HG02981 (cell line): Measurements from ENCODE around the gene THADA.
A peak's percentile ranks its signal among the peaks of the same experiment; 100 is the strongest.
"Not testable (repeated sequence)": the region's sequence is repeated elsewhere in the genome, so short reads cannot be mapped to it uniquely, and the experiment has no call there.

Source experiments
- ATAC-seq: cut with Tn5 transposase; IDR thresholded peaks from one replicate; pipeline ENCODE4 v1.9.1; 2021; ENCODE audit warnings: mild to moderate bottlenecking, moderate library complexity; ENCODE audit not compliant: unreplicated experiment

THADA gene

GRCh38 chr2:43396344-43396743 lies 199.5 kb downstream of the THADA start:
- not testable (repeated sequence) for ATAC-seq

DNA sequence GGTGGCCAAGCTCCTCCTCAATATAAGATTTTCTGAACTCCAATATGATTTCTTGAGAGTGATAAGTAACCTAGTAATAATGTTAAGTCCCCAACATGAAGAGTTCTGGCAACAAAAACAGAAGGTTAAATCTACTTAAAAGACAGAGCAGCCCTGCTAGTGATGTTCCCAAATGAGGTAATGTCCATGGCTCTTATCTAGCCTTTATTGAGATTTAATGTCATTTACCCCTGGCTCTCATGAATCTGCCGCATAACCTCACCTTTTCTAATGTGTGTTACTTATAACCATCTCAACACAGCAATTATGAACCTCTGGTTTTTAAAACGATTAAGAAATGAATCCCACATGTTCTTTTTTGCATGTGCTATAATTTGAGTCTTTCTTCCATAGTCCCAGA lies 201.9 kb downstream of the THADA start:
- no peak for ATAC-seq

GRCh38 chr2:43391878-43392215 lies 204.0 kb downstream of the THADA start:
- no peak for ATAC-seq

- no peak for ATAC-seq
These were observed 204.5 kb downstream of the THADA start for GRCh38 chr2:43391201-43391877.

DNA sequence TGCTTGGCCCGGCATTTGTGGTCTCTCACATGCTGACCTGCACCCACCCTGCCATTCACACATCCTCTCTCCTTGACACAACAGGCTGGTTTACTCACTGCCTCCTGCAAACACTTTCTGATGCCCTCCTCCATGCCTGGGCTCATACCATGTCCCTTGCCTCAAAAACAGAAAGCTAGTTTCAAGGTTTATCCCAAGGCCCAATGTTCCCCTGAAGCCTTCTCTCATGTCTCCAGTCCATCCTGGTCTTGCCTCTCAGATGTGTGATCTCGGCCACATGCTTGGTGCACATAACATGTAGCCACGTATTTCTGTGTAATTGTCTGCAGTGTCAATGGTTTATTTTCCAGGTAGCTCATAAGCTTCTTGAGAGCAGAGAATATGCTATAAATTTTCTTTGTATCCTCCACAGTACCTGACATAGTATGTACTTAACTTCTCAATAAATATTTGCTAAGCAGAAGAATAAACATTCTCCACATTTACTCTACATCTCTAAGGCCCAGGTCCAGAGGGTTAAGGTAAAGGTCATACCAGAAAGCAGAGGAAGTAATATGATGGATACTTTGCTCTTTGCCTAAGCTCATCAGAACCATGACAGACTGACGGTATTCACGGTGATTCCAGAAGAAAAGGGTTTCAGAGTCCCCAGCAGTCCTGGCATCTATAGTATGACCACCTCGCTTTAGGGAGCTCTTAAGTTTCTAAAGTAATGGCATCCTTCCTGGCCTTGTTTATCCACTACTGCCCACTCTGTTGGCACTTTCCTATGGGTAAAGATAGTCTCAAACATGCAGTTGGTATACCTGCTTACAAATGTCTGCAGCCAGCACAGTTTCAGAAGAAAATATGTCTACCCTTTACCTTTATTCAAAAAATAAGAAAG lies 206.0 kb downstream of the THADA start:
- no peak for ATAC-seq

DNA sequence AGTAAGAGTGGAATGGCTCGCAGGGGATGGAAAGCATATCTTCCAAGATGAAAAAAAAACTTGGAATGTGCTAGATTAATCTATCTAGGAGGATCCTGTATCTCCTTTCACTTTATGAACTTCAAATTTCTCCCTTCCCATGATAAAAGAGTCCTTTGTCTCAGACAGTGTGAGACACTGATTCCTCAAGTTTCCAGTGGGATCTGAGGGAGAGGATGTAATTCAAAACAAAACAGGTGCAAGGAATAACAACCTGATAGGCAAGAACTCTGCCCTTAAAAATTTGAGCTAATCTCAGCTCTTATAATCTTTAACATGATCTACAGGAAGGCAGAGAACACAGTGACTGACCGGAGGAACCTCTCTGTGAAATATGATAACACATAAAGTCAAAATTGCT lies 207.5 kb downstream of the THADA start:
- ATAC-seq: no peak

GRCh38 chr2:43387092-43388062 lies 208.5 kb downstream of the THADA start:
- peak; percentile 74 for ATAC-seq

- ATAC-seq: not testable (repeated sequence)
These were observed 209.2 kb downstream of the THADA start for GRCh38 chr2:43386679-43387078.

DNA sequence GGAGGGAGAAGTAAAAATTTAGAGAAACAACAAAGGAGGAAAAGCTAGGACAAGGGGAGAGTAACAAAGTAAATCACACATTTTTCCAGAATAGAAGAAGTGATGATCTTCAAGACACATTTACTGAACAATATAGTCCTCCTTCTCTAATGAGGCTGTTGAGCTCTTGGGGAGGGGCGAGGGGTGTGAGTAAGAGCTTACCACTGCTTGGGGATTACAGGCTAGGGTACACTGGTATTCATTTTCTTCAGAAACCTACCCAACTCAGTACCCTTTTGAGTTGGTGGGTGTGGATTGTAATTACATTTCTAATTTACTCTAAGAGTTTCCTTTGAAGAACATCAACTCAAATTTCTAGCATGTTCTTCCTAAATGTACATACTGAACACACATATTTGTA lies 211.7 kb downstream of the THADA start:
- ATAC-seq: no peak

DNA sequence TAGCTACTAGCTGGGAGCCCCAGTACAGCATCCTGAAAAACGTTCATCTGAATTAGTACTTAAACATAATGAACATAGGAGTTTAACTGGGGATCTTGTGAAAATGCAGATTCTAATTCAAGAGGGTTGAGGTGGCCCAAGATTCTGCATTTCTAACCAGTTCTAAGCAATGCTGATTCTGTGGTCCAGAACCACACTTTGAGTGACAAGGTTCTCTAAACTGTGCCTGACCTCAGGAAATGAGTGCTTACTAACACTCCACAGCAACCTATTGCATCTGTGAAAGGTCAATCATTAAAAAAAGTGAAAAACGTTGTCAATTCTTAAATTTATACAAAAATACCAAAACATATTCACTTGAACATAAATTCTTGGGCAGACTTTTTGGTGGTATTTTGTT lies 212.3 kb downstream of the THADA start:
- no peak for ATAC-seq

GRCh38 chr2:43379494-43379893 lies 216.3 kb downstream of the THADA start:
- no peak for ATAC-seq

- ATAC-seq: no peak
These were observed 218.5 kb downstream of the THADA start for GRCh38 chr2:43377327-43377726.

DNA sequence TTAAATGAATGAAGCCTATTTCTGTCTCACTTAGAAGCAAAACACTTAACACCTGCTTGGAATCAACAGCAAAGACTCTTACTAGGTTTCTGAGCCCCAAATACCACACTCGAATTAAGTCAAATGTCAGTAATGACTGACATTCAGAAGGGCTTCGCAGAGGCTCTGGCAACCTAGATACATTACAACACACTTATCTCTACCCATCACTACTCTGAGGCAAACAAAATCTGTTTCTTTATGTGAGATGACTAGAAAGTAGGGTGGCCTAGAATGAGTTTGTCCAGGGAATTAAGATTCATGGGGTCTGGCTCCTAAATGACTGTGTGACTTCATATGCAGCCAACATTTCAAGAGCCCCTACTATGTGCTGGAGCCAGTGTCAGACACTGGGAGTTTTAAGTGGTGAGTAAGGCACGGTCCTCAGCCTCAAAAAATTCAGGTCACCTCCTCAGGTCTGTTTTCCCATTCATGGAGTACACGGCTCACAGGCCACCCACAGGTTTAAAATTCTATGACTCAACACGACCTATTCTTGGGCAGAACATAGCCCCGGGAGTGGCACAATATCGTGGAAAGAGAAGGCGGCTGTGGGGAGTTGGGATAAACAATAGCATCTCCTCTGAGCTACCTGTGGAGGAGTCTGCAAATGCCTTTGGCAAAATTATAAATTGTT lies 219.2 kb downstream of the THADA start:
- ATAC-seq: no peak

- ATAC-seq: no peak
These were observed 219.9 kb downstream of the THADA start for GRCh38 chr2:43375746-43376522.

DNA sequence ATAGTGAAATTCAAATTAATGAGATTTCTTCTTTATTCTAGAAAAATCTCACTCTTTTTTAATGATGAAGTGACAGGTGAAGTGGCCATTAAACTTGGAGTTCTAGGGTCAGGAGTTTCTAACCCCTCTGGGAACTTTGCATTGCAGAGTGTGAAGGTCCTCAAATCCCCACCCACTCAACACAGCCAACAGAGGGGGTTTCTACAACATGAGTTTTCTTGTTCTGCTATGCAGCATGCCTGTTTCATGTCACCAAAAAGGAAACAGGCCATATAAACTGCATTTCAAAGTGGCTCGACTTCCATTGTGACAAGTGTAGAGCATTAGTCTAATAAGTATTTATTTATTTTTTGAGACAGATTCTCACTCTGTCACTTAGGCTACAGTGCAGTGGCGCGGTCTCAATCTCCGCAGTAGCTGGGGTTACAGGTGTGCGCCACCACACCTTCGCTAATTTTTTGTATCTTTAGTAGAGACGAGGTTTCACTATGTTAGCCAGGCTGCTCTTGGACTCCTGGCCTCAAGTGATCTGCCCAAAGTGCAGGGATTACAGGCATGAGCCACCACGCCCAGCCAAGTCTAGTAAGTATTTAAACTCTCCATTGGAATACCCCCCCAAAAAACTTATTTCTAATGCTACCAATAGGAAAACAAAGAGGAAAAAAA lies 223.3 kb downstream of the THADA start:
- no peak for ATAC-seq

DNA sequence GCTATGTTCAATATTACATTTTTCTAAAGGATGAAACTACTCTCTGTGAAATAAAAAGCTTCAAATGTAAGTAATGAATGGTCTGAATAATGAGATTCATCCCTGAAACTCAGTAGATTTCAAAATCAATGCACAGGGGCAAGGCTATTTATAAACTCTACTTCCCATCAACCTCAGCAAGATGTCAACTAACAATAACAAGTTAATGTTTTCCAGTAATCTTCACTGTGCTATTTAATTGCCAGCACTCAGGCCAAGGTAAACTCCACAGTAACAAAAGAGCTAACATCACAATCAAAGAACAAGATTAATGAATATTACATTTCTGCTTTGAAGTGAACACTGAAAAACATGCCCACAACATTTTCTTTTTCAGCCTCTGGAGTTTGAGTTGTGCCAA lies 225.1 kb downstream of the THADA start:
- no peak for ATAC-seq

GRCh38 chr2:43370146-43370545 lies 225.7 kb downstream of the THADA start:
- no peak for ATAC-seq

DNA sequence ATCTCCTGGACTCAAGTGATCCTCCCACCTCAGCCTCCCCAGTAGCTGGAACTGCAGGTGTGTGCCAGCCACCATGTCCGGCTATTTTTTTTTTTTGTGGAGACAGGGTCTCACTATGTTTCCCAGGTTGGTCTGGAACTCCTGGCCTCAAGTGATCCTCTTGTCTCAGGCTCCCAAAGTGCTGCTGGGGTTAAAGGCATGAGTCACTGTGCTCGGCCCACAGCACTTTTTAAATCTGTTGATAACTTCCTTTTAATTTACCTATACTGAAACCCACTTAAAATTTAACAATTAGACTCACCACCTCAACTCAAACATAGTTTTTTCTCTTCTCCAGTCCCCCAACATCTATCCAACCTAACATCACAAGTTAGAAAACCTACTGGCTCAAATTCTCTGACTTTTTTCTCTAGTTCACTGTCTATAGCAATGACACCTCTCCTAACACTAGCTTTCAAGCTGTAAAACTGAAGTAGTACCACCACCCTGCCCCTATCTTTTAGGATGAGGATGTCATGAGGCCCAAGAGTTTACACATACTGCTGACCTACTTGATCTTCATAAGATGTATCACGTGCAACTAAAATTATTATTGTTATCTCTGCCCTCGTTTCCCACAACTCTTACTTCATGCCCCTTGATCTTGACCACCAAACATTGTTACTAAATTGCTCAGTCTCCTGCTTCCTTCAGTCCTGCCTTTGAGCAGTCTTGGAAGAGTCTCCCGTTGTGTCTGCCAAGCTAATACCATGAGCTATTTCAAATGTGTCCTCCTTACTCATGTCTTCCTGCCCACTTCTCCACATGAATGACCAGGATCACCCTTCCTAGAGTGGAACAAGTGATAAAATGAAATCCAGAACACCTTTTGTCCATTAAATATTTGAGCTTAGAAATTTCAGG lies 227.1 kb downstream of the THADA start:
- ATAC-seq: no peak
